ENCODE results near the gene TPP2. TPM values are rescaled to one million over a fixed set of nuclear protein-coding genes. Genes with fewer than 3 reads are reported as not detected.

Gene TPP2
- total RNA-seq, 4 donors from 2014 or later = 19.9 to 39.9 (median 25.1) TPM

DNA sequence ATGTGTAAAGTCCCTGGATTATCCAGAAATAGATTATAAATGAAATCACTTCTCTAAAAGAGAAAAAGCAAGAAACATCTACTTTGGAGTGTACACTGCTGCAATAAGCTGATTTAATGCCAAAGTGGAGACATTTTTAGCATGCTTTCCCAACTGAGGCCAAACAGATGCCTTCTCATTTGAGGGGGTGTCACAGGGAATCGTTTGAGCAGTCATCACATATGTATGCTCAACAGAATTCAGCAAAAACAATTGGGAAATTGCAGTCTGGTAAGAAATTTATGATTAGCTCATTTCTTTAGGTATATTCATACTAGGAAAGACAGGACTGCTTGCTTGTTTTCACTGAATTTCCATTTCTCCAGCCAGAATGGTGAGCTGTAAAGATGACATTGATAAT lies 27.3 kb upstream of the TPP2 start:
- intact Hi-C loops (cut with DNase I) = no loop called here
- no peaks in the 10 kb centered on the region for H3K36me3 ChIP-seq
- peaks cover 0 to 33% (median 0%) of the 10 kb centered on the region in 4 donors for H3K27me3 ChIP-seq
- no peak for DNase-seq
- H3K9me3 ChIP-seq = no peaks in the 10 kb centered on the region
- 33 to 46% methylated on average over 1 of the region's 1 CpG for WGBS, 2 donors
- no peak for TF ChIP-seq POLR2A (IDR thresholded peaks at IDR 0.05)
- TF ChIP-seq, protein P1, sequence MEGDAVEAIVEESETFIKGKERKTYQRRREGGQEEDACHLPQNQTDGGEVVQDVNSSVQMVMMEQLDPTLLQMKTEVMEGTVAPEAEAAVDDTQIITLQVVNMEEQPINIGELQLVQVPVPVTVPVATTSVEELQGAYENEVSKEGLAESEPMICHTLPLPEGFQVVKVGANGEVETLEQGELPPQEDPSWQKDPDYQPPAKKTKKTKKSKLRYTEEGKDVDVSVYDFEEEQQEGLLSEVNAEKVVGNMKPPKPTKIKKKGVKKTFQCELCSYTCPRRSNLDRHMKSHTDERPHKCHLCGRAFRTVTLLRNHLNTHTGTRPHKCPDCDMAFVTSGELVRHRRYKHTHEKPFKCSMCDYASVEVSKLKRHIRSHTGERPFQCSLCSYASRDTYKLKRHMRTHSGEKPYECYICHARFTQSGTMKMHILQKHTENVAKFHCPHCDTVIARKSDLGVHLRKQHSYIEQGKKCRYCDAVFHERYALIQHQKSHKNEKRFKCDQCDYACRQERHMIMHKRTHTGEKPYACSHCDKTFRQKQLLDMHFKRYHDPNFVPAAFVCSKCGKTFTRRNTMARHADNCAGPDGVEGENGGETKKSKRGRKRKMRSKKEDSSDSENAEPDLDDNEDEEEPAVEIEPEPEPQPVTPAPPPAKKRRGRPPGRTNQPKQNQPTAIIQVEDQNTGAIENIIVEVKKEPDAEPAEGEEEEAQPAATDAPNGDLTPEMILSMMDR (IDR thresholded peaks at IDR 0.05) = no peak
- no peak overlapping the region for H3K4me3 ChIP-seq
- no peaks in the 10 kb centered on the region for H3K4me1 ChIP-seq
- H3K27ac ChIP-seq = no peak overlapping the region

DNA sequence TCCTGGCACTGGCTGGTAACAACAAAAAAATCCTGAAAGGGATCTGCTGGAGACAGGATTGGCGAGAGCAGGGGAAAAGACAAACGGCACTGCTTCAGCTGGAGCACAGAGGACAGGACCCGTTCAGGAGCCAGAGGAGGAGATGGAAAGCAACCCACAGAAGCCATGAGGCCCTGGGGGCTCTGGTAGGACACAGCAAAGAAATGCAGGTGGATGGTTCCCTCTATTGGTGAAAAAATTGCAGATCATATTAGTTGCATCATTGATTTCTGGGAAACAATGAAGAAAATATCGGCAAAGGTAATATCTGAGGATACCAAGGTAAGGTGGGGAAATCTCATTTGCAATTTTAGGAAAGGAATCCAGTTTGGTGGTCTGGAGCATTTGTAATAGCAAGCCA lies 25.7 kb upstream of the TPP2 start:
- Histone ChIP-seq H3K27ac (no peak overlapping the region), H3K4me1 (no peaks in the 10 kb centered on the region), H3K4me3 (no peak overlapping the region), H3K27me3 (peaks cover 0 to 21% (median 0%) of the 10 kb centered on the region in 4 donors), H3K36me3 (no peaks in the 10 kb centered on the region), H3K9me3 (no peaks in the 10 kb centered on the region)
- DNase-seq = no peak
- WGBS, 2 donors = 66 to 67% methylated on average over 4 of the region's 4 CpGs
- intact Hi-C loops (cut with DNase I) = no loop called here
- TF ChIP-seq, protein P1 (IDR thresholded peaks at IDR 0.05) = no peak
- no peak for TF ChIP-seq POLR2A (IDR thresholded peaks at IDR 0.05)

DNA sequence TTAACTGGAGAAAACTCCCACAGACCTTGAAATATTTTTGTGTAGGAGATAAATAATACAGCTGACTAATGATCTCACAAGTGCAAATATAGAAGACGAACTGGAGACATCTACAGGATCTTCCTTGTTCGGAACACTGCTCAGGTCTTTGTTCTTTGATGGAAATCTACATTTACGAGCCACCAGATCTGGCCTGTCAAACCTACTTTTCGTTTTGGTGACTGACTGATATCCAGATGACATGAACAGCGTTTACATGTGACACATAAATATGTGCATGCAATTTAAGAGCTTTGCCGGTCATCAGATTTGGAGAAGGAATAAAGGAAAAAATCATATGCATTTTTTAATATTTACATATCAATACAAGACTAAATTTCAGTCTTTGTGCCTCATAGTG lies 24.5 kb upstream of the TPP2 start:
- Histone ChIP-seq H3K36me3 (no peaks in the 10 kb centered on the region), H3K4me1 (no peaks in the 10 kb centered on the region), H3K4me3 (no peak overlapping the region), H3K27ac (no peak overlapping the region), H3K27me3 (peaks cover 0 to 19% (median 0%) of the 10 kb centered on the region in 4 donors), H3K9me3 (no peaks in the 10 kb centered on the region)
- intact Hi-C loops (cut with DNase I) = no loop called here
- 53 to 62% methylated on average over 6 of the region's 6 CpGs for WGBS, 2 donors
- TF ChIP-seq, protein P1 (IDR thresholded peaks at IDR 0.05) = no peak
- no peak for TF ChIP-seq POLR2A (IDR thresholded peaks at IDR 0.05)
- DNase-seq = no peak

DNA sequence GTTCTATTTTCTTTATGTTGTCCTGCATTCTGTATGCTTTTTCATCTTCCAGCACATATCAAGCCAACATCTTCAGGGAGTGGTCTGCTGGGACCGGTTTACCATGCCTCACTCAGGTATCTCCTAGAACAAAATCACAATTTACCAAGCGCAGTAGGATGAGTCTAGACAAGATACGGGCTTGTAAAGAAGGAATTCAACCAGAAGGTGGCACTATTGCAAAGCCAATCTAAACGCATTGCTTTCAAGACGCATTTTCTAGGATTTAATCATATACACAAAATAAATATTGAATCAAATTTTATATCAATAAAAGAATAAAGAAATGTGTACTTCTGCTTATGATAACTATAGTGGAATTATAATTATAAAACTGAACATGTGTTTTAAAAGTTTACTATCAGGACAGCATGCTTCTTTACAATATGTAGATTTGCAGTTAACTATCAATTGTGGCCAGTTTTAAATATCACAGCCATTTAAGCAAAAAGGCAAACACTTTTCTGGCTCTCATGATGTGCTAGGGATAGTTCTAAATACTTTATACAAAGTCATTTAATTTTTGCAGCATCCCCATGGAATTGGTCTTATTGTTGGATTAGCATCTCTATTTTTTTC lies 16.1 kb upstream of the TPP2 start:
- no peak for TF ChIP-seq POLR2A (IDR thresholded peaks at IDR 0.05)
- TF ChIP-seq, protein P1 (IDR thresholded peaks at IDR 0.05) = peak; percentile 50 to 76 (median 68)
- Histone ChIP-seq H3K9me3 (no peaks in the 10 kb centered on the region), H3K27me3 (peaks cover 0 to 13% (median 0%) of the 10 kb centered on the region in 4 donors), H3K4me1 (no peaks in the 10 kb centered on the region), H3K36me3 (no peaks in the 10 kb centered on the region), H3K4me3 (no peak overlapping the region), H3K27ac (no peak overlapping the region)
- intact Hi-C loops (cut with DNase I) = loop anchor here (5.0 to 10.0 kb wide), 2 partner anchors 144 to 267 kb away; partner anchors contain the start of gene ERCC5
- 1 to 4% methylated on average over 5 of the region's 5 CpGs for WGBS, 2 donors
- DNase-seq = no peak

DNA sequence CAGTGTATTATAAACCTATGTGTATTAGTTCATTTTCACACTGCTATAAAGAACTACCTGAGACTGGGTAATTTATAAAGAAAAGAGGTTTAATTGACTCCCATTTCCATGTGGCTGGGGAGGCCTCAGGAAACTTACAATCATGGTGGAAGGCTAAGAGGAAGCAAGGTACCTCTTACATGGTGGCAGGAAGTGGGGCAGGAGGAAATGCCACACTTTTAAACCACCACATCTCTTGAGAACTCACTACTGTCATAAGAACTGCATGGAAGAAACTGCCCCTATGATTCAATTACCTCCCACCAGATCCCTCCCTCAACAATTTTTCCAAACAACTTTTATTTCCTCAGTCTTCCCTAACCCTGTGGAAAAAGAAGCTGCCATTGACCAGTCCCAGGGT lies 14.5 kb upstream of the TPP2 start:
- H3K4me3 ChIP-seq = no peak overlapping the region
- no peak for DNase-seq
- no peak overlapping the region for H3K27ac ChIP-seq
- H3K4me1 ChIP-seq = no peaks in the 10 kb centered on the region
- TF ChIP-seq, protein P1 (IDR thresholded peaks at IDR 0.05) = no peak
- no peaks in the 10 kb centered on the region for H3K9me3 ChIP-seq
- peaks cover 0 to 10% (median 0%) of the 10 kb centered on the region in 4 donors for H3K27me3 ChIP-seq
- no peaks in the 10 kb centered on the region for H3K36me3 ChIP-seq
- intact Hi-C loops (cut with DNase I) = loop anchor here (5.0 to 10.0 kb wide), 2 partner anchors 143 to 265 kb away; partner anchors contain the start of gene ERCC5

All from esophagus squamous epithelium (tissue), 5 donors.